GM03348 (cell line): Measurements from ENCODE around the gene OR2F2.
A peak's percentile ranks its signal among the peaks of the same experiment; 100 is the strongest.

Experiments
- DNase-seq: peaks from one replicate; pipeline ENCODE4 v3.0.0; 2012; ENCODE audit warnings: low spot score

OR2F2 gene, protein sequence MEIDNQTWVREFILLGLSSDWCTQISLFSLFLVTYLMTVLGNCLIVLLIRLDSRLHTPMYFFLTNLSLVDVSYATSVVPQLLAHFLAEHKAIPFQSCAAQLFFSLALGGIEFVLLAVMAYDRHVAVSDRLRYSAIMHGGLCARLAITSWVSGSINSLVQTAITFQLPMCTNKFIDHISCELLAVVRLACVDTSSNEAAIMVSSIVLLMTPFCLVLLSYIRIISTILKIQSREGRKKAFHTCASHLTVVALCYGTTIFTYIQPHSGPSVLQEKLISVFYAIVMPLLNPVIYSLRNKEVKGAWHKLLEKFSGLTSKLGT

DNA sequence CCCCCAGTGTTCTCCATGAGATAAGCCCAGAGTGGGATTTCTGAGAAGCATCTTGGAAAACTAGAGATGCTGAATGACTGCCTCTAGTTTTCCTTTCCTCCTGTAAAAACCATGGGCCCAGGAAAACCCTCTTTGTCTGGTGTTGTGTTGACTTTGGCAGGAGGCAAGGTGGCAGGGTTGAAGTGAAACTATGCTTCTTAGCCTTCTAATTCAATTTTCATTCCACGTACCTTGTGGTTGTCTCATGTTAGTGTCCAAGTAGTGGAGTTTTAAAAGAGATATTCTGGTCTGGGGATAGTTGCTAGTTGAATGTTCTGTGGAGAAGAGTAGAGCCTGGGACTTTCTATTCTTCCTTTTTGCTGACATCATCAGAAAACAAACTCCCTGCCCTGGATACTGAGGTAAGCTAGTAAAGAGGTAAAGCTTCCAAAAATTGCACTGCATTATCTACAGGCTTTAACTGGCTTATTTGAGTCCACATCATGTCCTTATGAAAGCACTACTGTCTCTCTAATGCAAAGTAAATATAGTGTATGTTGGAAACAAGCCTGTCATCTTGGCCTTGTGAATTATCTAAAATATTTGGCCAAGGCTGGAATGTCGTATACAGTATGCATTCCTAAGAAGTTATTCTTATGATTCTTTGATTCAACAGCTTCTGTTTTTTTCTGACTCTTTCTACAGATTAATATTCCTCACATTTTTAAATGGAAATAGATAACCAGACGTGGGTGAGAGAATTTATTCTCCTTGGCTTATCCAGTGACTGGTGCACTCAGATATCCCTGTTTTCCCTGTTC is at the start of gene OR2F2:
Gene OR2F2 (plus strand): TSS at position 708 of the 800 bp plus-strand sequence. CDS start 0 bp downstream, at position 708.
- peak; percentile 46 for DNase-seq

- DNase-seq: no peak
These were observed 49.1 kb upstream of the OR2F2 start for GRCh38 chr7:143885951-143886350.

- no peak for DNase-seq
These were observed 48.1 kb upstream of the OR2F2 start for GRCh38 chr7:143886826-143887477.

GRCh38 chr7:143889068-143889467 is 46.0 kb upstream of the OR2F2 start:
- DNase-seq: no peak

- no peak for DNase-seq
These were observed 44.5 kb upstream of the OR2F2 start for GRCh38 chr7:143890558-143890957.

DNA sequence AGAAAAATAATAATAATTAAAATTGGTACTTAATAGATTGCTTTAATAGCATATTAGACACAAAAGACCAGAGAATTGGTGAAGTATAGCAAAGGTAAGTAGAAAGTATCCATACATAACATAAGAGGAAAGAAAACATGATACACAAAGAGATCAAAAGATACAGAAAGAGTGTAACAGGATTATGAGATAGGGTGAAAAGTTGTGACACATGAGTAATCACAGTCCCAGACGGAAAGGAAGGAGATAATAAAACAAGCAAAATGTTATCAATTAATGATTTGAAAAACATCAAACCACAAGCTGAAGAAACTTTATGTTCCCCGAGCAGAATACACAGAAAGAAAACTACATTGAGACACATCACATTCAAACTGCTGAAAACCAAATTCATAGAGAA is 43.6 kb upstream of the OR2F2 start:
- DNase-seq: no peak

GRCh38 chr7:143892527-143893300 is 42.3 kb upstream of the OR2F2 start:
- no peak for DNase-seq

GRCh38 chr7:143896667-143897066 is 38.4 kb upstream of the OR2F2 start:
- DNase-seq: no peak

DNA sequence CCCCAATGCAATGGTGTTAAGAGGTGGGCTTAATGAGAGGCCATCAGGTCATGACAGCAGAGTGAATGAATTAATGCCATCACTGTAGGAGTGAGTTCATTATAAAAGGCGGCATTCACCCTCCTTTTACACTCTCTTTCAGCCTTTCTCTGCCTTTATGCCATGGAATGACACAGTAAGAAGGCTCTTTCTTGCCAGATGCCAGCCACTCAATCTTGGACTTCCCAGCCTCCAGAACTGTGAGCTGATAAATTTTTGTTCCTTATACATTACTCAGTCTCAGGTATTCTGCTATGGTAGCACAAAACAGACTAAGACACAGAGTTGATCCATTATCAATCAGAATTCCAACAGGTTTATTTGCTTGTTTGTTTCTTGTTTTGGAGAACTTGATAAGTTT is 36.2 kb upstream of the OR2F2 start:
- DNase-seq: no peak

GRCh38 chr7:143900230-143900766 is 34.7 kb upstream of the OR2F2 start:
- DNase-seq: no peak

DNA sequence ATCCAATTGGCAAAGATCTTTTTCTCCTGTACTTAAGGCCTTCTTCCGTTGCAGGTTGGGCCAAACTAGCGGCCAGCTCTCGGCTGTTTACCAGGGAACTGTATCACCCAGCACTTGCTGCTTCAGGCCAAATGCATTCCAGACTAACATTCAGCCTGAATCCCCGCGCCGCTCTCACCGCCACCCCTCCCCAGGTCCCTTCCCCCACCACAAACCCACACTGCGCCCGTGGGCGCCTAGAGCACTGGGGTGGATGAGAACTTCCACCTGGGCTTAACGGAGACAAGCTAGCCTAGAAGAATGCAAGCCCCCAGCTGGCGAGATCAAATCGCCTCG is 33.7 kb upstream of the OR2F2 start:
- peak; percentile 54 for DNase-seq

- peak; percentile 100 for DNase-seq
These were observed 33.2 kb upstream of the OR2F2 start, which contains the start of gene TCAF1 for GRCh38 chr7:143901668-143902331. TCAF1 (minus strand) TSS chr7:143902176; CDS start chr7:143876608, 25,568 bp downstream.

GRCh38 chr7:143902332-143902899 is 32.6 kb upstream of the OR2F2 start:
- DNase-seq: no peak

GRCh38 chr7:143905509-143905908 is 29.5 kb upstream of the OR2F2 start:
- DNase-seq: no peak

- no peak for DNase-seq
These were observed 28.9 kb upstream of the OR2F2 start for GRCh38 chr7:143906151-143906550.

- no peak for DNase-seq
These were observed 28.1 kb upstream of the OR2F2 start for GRCh38 chr7:143906895-143907294.

- no peak for DNase-seq
These were observed 26.9 kb upstream of the OR2F2 start for GRCh38 chr7:143908120-143908519.

DNA sequence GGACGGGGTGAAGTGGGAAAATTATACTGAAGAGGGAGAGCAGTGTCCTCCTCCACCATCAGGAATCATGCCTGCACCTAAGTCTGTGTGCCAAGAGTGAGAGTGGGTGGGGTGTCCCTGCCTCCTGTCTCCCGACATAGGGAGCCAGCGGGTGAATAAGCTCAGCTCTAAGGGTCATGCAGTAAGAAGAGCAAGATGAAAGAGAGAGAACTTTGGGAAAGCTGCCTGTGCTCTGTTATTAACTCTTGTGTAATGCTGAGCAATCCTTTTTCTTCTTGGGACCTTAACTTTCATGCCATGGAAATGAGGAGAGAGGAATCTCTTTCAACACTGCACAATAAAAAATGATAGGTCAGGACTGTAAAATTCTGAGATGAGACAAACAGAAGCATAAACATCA is 25.2 kb upstream of the OR2F2 start:
- DNase-seq: peak; percentile 34

- DNase-seq: no peak
These were observed 24.4 kb upstream of the OR2F2 start for GRCh38 chr7:143910473-143911248.

DNA sequence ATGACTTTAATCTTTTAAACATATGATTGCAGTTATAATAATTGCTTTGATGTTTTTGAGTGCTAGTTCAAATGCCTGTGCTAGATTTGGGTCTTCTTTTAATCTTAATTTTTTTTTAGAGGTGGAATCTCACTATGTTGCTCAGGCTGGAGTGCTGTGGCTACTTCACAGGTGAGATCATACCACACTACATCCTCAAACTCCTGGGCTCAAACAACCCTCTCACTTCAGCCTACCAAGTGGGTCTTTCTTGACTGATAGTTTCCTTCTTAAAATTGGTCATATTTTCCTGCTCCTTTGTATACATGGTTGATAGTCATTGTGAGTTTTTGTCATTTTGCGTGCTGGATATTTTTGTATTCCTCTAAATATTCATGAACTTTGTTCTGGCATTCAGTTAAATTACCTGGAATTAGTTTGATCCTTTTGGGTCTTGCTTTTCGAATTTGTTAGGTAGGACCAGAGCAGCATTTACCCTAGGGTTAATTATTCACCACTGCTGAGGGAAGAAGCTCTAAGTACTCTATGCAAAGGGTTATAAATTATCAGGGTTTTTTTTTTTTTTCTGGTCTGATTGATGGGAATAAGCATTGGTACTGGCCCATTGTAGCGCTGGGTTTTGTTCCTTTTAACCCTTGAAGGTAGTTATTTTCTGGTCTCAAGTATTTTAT is 21.0 kb upstream of the OR2F2 start:
- DNase-seq: no peak
